Muscle layer of colon (tissue), 2 donors: ENCODE results near the gene BOC.

Source experiments
- H3K27ac ChIP-seq: one replicate; pipeline ENCODE4 v1.7.0; 2013; ENCODE audit warnings: low read depth, mild to moderate bottlenecking, low read length, moderate library complexity
- H3K27me3 ChIP-seq, 2 donors: one replicate each; pipeline ENCODE4 v1.7.0; 2013; ENCODE audit warnings: low read length in 2 of 2, mild to moderate bottlenecking in 2 of 2; ENCODE audit not compliant: insufficient read depth in 2 of 2, control insufficient read depth in 1 of 2
- H3K36me3 ChIP-seq: one replicate; pipeline ENCODE4 v1.7.0; 2013; ENCODE audit warnings: mild to moderate bottlenecking, low read length; ENCODE audit not compliant: insufficient read depth
- H3K4me1 ChIP-seq: one replicate; pipeline ENCODE4 v1.7.0; 2013; ENCODE audit warnings: mild to moderate bottlenecking, low read length; ENCODE audit not compliant: insufficient read depth
- H3K4me3 ChIP-seq, 2 donors: one replicate each; pipeline ENCODE4 v1.7.0; 2013; ENCODE audit warnings: low read length in 2 of 2, low read depth in 1 of 2, mild to moderate bottlenecking in 1 of 2, moderate library complexity in 1 of 2
- H3K9ac ChIP-seq: one replicate; pipeline ENCODE4 v1.7.0; 2013; ENCODE audit warnings: low read length
- H3K9me3 ChIP-seq: one replicate; pipeline ENCODE4 v1.7.0; 2013; ENCODE audit warnings: mild to moderate bottlenecking, low read length
- donor health status: abdominal sarcoma.
- donor health status: Adenocarcinoma of cecum.

The BOC gene

DNA sequence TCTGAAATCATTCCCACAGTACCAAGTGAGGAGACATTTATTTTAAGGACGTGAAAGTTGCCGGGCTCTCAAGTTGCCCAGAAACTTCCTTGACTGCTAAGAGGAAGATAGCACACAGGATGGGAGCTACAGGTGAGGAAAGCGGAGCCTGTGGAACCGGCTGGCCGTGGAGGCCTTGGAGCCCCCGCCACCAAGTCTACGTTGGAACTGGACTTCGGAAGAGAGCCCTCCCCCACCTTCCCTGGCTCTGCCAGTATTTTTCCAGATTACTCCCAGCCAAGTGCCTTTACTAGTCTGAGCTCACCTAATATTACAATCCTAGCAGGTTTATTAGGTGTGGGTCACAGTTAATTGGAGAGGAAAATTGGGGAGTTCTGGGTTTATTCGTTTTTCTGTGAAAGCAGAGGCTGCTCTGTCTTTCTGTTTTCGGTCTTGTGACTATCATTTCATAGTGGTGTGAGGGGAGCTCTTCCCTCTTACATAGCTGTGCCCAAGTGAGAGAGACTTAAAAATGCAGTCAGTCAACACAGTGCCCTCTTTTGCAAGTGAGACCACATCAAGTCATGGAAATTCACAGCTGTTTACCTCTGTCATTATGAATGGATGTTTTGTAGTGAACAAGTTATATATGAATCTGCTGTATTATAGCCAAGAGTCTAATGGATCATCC, 6.8 kb downstream of the BOC start:
- H3K4me3 ChIP-seq, result no peak overlapping the region
- H3K9ac ChIP-seq, result no peak overlapping the region
- no peak overlapping the region for H3K27ac ChIP-seq
- peaks cover 67% of the 10 kb centered on the region for H3K4me1 ChIP-seq
- no peaks in the 10 kb centered on the region for H3K27me3 ChIP-seq
- H3K36me3 ChIP-seq, result peaks cover 46% of the 10 kb centered on the region
- H3K9me3 ChIP-seq, result no peaks in the 10 kb centered on the region

DNA sequence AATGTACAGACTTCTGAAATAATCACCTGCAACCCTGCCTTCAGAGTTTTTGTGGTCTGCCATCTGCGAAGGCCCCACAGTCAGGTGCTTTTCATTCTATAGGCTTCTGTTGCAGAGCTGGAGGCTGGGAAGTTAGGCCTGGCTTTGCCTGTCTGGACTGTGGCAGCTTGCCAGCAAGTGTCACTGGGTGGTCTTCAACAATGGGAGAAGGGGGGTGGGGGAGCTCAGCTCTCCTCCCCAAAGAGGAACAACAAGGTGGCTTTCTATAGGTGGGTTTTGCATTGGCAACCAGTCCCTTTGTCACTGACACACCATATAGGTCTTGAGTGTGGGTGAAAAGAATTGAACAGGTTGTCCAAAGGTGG, 7.3 kb downstream of the BOC start:
- no peak overlapping the region for H3K27ac ChIP-seq

DNA sequence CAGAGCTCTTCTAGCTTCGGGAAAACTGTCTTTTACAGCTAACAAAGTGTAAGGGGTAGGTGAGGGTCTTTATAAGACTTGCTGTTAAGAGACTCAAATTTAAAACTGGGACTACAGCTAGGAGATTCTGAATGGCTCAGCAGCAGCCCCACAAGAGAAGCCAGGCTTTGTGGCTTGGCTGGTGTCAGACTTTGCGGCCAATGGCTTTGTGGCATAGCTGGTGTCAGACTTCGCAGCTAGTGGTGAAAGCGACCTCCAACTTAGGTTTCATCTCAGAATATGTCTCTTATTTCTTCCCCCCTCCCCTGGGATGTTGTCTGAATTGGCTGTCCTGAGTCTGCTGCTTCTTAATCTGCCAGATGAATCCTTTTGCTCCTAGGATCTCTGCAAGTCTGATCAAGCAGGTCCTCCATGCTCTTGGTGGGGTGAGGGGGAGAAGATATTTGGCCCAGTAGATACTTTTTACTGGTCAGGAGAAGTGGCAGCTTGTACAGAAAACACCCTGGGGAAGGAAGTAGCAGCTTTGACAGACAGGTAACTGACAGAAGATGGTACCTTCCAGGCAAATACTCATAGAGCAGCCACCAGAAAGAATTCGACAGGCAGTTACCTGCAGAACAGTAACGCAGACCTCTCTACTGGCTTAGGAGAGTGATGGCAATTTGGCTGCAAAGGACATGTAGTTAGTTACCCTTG, 8.4 kb downstream of the BOC start:
- H3K4me3 ChIP-seq, result no peak overlapping the region
- no peak overlapping the region for H3K9ac ChIP-seq
- H3K9me3 ChIP-seq, result no peaks in the 10 kb centered on the region
- no peaks in the 10 kb centered on the region for H3K27me3 ChIP-seq
- no peak overlapping the region for H3K27ac ChIP-seq
- H3K36me3 ChIP-seq, result peaks cover 60% of the 10 kb centered on the region
- H3K4me1 ChIP-seq, result peaks cover 66% of the 10 kb centered on the region

More for the DNA sequence above, 7.3 kb downstream of the BOC start:
- peaks cover 67% of the 10 kb centered on the region for H3K4me1 ChIP-seq
- H3K27me3 ChIP-seq, result no peaks in the 10 kb centered on the region
- no peak overlapping the region for H3K4me3 ChIP-seq
- H3K36me3 ChIP-seq, result peaks cover 51% of the 10 kb centered on the region
- H3K9ac ChIP-seq, result no peak overlapping the region
- H3K9me3 ChIP-seq, result no peaks in the 10 kb centered on the region

DNA sequence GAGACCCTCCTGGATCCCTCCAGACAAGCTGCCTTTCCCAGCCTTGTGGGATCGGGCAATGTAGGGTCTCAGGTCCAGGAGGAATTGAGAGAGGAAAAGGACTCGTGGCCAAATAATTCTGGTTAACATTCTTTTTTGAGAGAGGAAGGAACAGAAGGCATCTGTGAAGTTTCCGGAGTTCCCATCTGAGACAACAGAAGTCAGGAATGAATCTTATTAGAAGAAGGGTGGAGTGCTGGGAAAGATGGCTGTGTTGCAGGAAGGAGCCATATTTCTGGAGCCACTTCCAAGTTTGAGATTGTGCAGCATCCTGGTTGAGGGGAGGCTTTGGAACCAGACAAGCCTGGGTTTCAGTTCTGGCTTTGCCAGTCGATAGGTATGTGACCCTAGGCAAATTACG, 9.4 kb downstream of the BOC start:
- peak overlapping the region; percentile 29 for H3K27ac ChIP-seq
- H3K27me3 ChIP-seq, result no peaks in the 10 kb centered on the region
- peaks cover 66% of the 10 kb centered on the region for H3K4me1 ChIP-seq
- H3K36me3 ChIP-seq, result peaks cover 67% of the 10 kb centered on the region
- H3K9ac ChIP-seq, result no peak overlapping the region
- H3K4me3 ChIP-seq, result no peak overlapping the region
- H3K9me3 ChIP-seq, result no peaks in the 10 kb centered on the region

DNA sequence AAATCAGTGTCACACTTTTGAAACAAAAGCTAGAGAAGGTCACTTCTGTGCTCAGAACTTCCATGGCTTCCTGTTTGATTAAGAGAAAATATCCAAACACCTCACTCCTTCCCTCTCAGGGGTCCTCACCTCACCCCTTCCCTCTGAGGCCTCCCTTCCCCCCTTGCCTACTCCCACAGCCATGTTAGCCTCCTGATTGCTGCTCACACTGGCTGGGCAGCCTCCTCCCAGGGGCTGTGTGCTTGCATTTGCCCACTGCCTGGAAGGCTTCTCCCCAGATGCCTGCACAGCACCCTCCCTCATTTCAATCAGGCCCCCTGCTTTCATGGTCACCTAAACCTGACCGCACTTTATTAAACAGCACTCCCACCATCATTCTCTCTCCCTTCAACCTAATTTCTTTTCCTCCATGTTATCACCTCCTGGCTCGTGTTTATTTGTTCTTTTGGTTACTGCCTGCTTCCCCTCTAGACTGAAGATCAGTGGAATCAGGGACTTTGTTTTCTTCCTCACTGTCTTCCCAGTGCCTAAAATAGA, 10.4 kb downstream of the BOC start:
- no peak overlapping the region for H3K4me3 ChIP-seq
- H3K27ac ChIP-seq, result peak overlapping the region; percentile 30
- peaks cover 70% of the 10 kb centered on the region for H3K4me1 ChIP-seq
- H3K9me3 ChIP-seq, result no peaks in the 10 kb centered on the region
- no peak overlapping the region for H3K9ac ChIP-seq
- no peaks in the 10 kb centered on the region for H3K27me3 ChIP-seq
- H3K36me3 ChIP-seq, result peaks cover 70% of the 10 kb centered on the region

DNA sequence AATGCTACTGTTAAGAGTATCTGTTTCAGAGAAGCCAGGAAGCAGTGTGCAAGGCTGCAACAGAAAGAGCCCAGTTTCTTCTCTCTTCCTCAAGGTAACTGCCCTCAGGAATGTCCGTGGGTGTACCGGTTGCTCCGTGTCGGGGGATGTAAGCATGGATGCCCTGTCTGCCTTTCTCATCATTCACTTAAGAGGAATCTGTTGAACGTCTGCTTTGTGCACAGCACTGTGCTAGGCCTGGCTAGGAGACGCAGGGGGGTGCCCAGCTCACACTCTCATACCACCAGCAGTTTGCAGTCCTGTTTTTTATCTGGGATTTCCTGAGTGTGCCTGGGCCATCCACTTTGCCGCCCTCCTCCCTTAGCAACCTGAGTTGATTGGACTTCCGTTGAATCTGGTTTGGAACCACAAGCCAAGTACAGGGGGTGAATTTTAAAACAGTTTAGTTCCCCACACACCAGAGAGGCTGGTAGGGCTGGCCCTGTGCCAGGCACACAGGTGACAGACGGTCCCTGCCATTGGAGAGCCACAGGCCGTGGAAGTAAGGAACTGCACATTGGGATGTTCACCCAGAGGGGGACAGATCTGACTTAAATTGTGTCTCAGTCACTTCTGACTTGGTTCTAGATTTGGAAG, 11.2 kb downstream of the BOC start:
- Histone ChIP-seq H3K27ac (peak overlapping the region; percentile 38), H3K36me3 (peaks cover 70% of the 10 kb centered on the region), H3K9me3 (no peaks in the 10 kb centered on the region), H3K9ac (no peak overlapping the region), H3K27me3 (no peaks in the 10 kb centered on the region), H3K4me3 (no peak overlapping the region), H3K4me1 (peaks cover 78% of the 10 kb centered on the region)

DNA sequence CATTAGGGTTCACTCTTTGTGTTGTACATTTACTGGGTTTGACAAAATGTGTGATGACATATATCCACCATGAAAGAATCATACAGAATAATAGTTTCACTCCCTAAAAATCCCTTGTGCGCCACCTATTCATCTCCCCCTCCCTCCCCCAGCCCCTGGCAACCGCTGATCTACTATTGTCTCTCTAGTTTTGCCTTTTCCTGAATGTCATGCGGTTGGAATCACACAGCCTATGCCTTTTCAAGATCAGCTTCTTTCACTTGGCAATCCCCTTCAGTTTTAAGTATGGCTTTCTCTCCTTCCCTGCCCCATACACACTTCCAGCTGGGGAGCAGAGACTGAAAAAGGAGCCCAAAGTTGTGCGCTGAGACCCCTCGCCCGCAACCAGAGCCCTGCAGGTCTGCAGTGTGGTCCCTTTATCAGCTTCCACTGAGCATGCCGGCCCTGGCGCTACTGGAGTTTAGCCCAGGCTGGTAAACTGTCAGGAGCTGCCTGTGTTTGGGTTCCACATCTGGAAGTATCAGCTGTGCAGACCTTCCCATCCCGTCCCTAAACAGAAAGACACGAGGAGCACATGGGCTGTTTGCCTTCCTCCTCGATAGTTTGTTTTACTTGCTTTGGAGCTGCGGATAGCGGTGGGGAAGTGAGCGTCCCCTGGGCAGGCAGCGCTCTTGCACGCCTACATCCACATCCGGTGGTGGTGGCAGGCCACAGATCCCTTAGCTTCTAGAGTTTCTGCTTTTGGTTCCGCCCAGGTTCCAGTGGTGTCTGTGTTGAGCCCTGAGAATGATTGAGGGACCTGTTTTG, 12.3 kb downstream of the BOC start:
- Histone ChIP-seq H3K9ac (no peak overlapping the region), H3K36me3 (peaks cover 59% of the 10 kb centered on the region), H3K27ac (peak overlapping the region; percentile 35), H3K27me3 (no peaks in the 10 kb centered on the region), H3K9me3 (no peaks in the 10 kb centered on the region), H3K4me3 (no peak overlapping the region), H3K4me1 (peaks cover 80% of the 10 kb centered on the region)

DNA sequence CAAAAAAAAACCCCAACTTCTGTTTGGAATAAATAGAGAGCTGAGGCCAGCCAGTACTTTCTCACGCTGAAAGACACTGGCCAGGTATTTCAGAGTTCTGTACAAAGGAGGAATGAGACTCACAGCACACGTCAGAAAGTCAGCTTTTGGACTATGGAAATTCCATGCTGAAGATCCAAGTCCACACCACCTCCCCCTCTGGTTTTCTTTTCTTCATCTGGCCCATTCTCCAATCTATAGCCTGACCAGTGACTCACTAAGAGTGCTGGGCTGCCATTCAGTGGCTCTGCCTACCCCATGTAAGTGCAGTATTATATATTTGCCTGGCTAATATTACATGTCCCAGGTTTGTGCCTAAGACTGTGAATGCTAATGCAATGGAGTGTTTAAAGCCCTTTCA, 13.9 kb downstream of the BOC start:
- Histone ChIP-seq H3K4me1 (peaks cover 76% of the 10 kb centered on the region), H3K36me3 (peaks cover 49% of the 10 kb centered on the region), H3K9ac (no peak overlapping the region), H3K27ac (no peak overlapping the region), H3K9me3 (no peaks in the 10 kb centered on the region), H3K4me3 (no peak overlapping the region), H3K27me3 (no peaks in the 10 kb centered on the region)

DNA sequence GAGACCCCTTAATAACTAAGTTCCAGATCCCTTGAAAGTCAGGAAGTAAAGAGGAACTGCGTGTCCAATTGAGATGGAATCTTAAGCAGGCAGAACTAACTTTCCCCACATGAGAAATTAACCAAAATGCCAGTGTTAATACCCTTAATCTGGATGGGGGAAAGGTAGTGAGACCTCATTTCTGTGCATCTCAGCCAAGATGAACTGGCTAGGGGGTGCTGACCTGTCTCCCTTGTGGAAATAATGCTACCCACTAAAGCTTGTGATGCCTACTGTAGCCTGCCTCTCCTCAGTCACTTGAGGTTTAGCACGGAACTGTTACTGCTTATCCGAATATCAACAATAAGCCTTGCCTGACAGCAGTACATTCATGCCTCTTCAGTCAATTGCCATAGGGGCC, 15.1 kb downstream of the BOC start:
- Histone ChIP-seq H3K27me3 (no peaks in the 10 kb centered on the region), H3K4me3 (no peak overlapping the region), H3K36me3 (peaks cover 39% of the 10 kb centered on the region), H3K9ac (no peak overlapping the region), H3K27ac (no peak overlapping the region), H3K9me3 (no peaks in the 10 kb centered on the region), H3K4me1 (peaks cover 69% of the 10 kb centered on the region)

DNA sequence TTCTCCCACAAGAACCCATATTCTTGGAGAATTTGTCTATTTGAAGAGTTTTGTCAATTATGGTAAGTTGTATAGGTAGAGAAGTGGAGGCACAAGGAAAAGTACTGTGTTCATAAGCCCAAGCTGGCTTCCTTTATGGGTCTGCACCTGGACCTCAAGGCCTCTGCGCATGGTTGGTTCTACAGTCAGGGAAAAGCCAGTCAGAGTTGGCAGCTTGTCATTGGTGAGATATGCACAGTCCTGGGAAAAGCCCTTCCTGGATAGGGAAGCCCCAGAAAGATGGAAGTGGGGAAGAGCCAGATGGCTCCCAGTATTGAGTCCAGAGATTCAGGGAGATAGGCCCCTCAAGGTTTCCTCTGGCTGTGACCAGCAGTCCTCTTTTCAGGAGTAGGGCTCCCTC, 15.8 kb downstream of the BOC start:
- H3K36me3 ChIP-seq, result peaks cover 40% of the 10 kb centered on the region
- H3K4me1 ChIP-seq, result peaks cover 69% of the 10 kb centered on the region
- H3K4me3 ChIP-seq, result no peak overlapping the region
- H3K9ac ChIP-seq, result no peak overlapping the region
- no peaks in the 10 kb centered on the region for H3K9me3 ChIP-seq
- peak overlapping the region; percentile 19 for H3K27ac ChIP-seq
- no peaks in the 10 kb centered on the region for H3K27me3 ChIP-seq
